HPDE6-E6E7 (cell line): Measurements from ENCODE around the gene FRMPD3.
"Not testable (repeated sequence)": the region's sequence is repeated elsewhere in the genome, so short reads cannot be mapped to it uniquely, and the experiment has no call there.

ENCODE experiments used
- DNase-seq: peaks from one replicate; pipeline ENCODE4 v3.0.0; 2011; ENCODE audit warnings: missing footprints; ENCODE audit errors: extremely low spot score

The FRMPD3 gene

DNA sequence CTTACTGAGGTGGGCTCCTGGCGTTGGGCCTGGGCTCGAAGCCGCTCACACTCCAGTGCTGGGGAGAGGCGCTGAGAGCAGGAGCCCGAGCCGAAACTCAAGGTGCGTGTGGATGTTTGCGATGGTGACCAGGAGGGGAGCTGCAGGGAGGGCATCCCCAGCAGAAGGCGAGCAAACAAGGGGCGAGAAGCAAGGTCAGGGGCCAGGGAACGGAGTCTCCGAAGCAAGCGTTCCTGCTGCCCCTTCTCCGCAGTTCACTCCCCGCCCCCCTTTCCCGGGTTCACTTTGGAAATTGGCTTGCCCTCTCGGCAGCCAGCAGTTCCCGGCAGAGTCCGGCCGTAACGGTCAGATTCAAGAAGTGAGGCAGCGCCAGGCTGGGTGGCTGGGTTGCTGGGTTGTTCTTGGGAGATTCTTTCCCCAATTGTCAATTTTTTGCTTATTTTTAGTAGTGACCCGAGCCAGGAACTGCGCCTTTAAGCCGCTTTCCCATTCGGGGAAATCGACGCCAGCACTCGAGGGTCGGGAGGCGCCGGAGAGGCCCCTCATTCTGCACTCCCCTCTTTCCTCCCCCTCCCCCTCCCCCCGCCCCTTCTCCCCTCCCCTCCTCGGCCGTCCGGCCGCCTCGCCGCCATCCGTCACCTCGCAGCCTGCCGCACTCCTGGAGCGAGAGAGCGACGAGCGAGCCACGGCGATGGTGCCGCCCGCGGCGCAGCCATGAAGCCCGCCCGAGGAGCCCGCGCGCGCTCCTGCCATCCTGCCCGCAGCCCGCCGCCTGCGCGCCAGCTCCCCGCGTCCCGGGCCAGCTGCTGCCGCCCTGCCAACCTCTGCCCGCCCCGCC lies at the start of gene FRMPD3:
FRMPD3 (plus strand) TSS at position 655 of the 838 bp plus-strand sequence. CDS start 76,937 bp downstream, outside the sequence.
- DNase-seq, result no peak

DNA sequence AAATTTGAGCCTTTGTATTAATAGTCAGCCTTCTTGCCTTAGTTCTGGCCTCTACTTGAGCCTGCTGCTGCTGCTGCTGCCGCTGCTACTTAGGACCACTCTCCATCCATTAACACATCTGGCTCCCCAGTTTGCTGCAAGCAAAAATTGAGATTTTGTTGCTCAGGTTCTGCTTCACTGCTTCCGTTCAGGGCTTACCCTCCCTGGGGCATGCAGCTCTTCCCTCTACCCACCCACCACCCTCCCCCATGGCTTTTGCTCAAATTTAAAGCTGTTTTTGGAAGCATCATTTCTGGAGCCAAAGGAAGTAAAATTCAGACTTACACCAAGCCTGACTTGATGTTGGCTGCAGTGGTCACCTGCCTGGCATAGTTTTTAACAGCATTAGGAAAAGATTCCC lies 28.9 kb upstream of the FRMPD3 start:
- DNase-seq, result no peak

DNA sequence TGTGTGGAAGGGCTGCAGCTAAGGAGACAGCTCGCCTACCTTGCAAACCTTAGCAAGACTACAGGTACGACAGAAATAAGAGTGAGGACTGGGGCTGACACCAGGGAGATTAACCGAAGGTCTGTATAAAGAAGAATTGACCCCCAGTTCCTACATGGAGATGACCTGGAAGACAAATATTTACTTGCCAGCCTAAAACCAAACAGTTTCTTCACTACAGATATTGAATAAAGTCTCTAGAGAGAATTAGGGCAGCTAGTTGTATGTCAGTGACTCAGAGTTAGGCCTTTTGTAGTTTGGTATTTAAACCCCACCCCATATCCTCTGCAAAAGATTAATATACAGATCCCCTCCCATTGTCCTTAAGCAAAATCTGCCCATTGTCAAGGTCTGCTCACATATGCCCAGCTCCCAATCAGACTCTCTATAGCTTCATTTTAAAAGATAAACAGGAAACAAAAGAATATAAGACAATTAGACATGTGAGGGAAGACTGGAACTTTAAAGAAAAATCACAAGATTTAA lies 28.1 kb upstream of the FRMPD3 start:
- DNase-seq, result no peak

DNA sequence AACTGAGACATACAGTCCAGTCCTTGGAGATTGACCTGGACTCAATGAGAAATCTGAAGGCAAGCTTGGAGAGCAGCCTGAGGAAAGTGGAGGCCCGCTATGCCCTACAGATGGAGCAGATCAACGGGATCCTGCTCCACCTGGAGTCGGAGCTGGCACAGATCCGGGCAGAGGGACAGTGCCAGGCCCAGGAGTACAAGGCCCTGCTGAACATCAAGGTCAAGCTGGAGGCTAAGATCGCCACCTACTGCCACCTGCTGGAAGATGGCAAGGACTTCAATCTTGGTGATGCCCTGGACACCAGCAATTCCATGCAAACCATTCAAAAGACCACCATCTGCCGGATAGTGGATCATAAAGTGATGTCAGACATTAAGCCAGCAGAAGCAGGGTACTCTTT lies 20.4 kb upstream of the FRMPD3 start:
- DNase-seq, result no peak

DNA sequence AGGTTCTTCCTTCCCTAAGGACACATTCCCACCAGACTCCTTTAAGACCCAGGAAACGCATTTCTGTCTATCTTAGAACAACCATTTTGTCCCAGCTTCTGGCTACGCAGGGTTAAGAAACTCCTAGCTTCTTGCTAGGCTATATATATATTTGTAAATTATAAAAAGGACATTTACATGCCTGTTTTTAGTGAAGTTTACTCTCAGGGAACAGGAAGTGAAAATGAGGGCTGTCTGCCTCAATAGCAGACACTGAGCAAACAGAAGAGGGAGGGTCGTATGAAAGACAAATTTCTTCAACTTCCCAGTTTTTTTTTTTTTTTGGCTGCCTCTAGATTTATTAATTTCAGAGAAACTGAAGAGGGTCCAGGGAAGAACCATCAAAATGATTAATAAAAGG lies 9.3 kb upstream of the FRMPD3 start:
- DNase-seq, result no peak

DNA sequence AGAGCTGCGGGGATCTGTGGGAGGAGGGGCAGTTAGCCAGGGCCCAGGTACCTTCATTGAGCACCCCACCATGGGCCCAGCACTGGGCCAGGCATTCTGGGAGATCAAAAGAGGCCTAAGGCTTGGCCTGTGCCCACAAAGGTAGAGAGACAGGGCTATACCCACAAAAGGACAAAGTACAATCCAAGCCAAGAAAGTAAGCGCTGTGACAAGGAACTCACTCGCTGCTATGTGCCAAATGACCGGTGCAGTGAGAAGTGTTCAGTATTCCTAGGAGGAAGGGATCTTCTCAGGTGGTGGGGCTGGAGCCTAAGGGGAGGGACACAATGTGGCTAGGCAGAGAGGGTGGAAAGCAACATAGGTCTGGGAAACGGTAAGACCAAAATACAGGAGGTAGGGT lies 8.8 kb upstream of the FRMPD3 start:
- no peak for DNase-seq

DNA sequence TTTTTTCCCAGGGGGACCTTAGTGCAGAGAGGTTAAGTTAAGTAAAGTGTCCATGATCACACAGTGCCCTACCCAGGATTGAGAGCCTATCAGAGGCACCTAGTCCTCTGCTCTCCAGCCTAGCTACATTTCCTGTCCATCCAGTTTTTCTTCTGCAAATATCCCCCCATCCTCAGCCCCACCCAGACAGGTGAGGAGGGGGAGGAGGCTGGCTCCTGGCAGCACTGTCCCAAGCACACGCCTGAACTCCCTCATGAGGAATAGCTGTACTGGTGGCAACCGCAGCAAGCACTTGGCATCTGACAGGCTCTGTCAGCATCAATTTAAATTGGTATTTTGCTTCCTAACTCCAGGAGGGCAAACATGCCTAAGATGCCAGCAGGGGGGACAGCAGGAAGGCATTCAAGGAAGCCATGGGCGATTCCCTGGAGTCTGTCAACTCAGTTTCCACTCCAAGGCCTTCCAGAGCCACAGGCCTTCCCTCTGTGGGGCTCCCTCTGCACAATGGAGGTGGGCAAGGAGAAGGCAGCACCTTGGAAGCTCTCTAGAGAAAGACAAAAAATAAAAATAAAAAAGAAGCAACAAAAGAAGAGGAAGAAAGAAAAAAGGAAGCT lies 6.4 kb upstream of the FRMPD3 start:
- DNase-seq, result no peak

DNA sequence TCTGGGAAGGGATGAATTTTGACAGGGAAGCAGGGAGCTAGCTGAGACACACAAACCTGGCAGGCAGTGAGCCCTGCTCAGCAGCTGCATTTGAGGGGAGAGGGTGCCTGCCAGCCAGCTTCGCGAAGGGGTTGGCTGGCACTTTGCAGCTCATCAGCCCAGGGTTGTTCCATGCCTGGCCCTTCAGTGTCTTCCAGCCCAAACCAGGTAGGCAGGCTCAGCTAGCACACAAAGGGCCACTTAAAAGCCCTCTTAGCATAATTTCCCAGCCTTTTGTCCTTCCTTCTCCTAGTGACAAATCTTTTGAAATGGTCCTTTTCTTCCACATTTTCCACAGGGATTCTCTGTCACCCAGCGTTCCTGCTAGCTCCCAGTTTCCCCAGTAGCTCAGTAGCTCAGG lies 4.3 kb upstream of the FRMPD3 start:
- DNase-seq, result no peak

DNA sequence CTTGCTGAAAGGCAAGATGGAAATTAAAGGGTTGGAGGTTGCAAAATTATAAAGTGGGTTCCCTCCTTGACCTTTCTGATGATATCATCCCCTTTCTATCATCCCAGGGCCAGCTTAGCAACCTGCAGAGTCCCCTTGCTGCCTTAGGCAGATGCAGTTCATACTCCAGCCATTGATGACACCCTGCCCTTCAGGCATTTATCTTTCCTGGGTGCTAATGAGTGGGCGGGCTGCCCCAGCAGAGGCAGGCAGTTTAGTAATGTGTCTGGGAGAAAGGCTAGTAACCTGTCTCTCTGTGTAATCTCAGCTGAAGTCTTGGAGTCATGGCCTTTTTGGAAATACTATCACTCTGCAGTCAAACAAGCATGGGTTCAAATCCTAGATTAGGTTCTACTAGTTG lies 3.8 kb upstream of the FRMPD3 start:
- DNase-seq, result no peak

DNA sequence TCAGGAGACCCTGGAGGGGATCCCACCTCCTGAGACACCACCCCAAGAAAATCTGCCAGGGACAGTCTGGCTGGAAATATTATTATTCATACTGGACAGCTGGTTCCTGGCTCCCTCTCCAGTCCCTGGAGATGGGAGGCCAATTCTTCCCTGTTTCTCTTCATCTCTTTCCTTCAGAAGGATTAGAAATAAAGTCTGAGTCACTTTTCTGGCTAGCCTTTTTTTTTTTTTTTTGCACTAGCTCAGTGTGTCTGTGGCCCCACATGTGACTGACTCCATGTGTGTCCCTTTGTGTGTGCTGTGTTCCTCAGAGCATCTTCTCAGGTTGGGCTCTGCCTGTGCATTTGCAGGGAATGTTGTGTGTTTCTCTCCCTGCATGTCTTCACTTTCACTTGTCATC lies 1.8 kb upstream of the FRMPD3 start:
- DNase-seq, result no peak

DNA sequence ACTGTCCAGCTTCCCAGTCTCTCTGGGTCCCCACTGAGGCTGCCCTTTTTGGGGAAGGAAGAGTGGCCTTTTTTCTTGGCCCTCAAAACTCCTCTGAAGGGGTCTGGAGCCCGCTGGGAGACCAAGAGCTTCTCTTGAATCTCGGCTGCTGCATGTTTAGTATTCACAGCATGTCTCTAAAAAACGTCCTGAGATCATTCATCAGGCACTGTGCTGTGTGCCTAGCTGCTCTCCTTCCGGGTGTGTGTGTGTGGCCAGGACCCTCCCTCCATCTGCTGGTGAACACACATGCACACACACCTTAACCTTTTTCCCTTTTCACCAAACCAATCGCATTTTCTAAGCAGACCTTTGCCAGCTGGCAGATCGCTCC lies 841 bp upstream of the FRMPD3 start:
- DNase-seq, result no peak

DNA sequence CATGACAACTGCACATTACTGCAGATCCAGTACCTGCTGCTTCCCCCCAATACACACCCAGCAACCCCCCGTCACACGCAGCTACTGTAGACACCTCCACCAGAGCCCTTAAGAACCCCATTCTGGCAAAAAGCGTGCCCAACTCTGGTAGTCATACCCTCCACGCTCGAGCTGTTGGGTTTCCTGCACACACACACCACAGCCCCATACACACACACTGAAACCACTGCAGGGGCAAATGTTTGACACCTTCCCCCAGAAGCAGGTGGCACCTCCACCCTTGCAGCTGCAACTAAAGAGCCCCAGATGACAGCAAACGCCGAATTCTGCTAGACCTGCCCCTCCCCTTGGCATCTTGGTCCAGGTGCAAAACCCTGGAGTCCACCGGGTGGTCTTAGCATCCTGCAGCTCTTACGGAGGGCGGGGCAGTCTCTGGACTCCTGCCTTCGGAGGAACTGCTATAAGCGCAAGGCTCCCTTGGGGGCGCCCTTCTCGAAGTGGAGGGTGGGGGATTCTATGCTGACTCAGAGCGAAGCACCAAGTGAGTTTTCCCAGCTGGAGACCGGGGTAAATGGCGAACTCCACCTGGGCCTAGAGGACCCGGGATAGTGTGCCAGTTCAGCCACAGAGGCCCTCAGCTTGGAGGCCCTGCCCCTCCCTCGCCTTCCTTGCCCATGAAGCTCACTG lies 1.5 kb downstream of the FRMPD3 start:
- no peak for DNase-seq

DNA sequence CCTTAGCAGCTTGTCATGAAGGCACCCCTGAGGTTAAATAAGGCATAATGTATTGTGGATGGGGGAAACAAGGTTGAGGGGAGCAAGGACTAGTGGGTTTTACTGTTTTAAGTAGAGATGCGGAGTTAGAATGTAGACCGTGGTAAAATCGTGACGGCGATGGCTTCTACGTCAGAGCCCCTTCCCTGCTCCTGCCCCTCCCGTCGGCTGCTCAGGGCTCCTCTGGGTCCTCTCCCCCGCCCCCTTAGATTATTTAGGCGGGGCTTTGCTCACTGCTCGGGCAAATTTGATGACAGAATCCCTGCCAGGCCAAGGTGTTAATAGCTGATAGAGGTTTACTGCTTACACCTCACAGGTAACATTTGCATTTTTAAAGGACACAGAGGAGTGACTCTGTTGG lies 2.3 kb downstream of the FRMPD3 start:
- no peak for DNase-seq

DNA sequence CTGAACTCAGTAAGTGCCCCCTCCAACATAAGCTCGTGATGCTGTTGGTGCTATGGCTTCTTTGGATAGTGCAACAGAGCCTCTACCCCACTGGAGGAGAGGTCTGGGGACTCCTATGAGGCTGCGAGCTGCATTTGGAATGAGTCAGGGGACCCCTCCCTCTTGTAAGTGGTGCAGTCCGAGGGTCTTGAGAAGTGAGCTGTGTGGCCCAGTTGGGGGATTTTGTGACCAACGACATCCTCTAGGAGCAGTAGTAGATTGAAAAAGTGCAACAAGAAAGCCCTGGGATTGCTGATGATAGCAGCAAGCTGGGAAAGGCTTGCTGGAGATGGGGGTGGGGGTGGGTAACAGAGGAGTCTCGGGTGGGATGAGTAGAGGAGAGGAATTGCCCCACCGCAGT lies 3.1 kb downstream of the FRMPD3 start:
- no peak for DNase-seq

DNA sequence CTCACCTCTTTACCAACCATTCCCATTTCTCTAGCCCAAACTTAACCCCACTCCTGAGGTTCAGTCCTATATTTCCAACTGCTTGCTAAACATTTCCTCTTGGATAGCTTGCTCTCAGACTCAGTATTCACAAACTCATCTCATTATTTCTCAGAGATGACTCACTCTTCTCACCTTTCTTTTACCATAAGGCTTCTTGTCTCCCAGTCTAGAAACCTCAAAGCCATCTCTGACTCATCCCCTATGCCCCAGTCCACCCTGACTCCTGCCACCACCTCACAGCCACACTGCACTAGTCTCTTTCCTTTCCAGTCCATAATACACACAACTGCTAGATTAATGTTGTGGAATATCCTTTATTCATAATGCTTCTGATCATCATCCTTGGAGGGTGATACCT lies 4.8 kb downstream of the FRMPD3 start:
- peak; percentile 64 for DNase-seq

DNA sequence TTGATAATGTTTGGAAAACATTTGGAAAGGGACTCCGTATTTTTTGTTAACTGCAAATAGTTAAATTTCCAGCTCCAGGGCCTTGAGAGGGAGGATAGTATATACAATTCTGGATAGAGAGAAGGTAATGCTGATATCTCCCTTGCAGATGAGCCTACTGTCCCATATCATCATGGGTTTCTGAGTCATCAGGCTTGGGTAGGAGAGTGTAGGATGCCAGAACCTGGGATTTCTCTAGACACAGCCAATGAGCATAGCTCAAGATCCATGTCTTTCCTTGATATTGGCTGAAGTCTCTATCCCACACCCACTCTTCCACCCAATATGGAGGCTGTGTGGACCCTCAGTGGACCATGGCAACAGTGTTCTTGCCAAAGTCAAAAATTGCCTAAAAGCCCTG lies 7.8 kb downstream of the FRMPD3 start:
- no peak for DNase-seq

DNA sequence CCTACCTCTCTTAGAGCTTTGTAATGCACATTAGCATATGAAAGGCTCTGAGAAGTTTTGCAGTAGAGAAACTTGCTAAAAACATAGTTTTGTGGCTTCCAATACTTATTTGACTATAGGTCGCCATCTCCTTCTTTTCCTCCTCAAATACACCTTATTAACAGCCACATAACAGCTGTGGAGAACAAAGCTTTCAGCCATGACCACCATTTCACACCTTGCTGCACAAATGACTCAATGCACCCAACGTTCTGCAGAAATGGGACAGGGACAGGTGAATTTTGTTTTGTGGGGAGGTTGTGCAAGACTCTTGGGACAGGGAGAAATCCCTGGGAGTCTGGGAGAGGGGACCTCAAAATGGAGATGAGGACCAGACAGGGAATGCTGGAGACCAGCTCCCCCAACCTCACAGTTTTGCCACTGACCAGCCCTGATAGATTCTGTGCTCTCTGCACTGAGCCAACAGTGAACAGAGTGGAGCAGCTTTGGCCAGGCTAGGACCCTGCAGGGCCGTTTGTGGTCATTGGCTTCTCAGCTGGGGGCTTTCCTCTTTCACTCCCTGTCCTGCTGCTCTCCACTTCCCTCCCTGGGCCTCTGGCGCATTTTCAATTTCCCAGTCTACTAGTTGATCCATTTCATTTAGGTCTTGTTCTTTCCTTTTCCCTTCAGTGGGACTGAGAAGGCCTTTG lies 16.6 kb downstream of the FRMPD3 start:
- DNase-seq, result no peak

DNA sequence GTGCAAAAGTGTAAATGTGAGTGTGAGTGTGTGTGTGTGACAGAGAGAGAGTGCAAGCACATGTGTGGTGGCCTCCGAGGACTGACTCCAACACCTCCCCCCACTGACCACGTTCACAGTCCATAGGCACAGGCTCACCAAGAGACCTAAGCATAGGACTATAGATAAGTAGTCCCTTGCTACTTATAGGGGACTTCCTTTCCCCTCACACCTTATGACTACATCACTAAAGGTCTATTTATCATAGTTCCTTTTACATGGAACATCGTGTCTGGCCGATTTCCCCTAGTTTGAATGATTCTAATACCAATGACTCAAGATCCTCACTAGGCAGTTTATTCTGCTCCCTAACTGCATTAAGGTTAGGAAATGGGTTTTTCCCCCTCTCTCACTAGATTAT lies 17.8 kb downstream of the FRMPD3 start:
- DNase-seq, result no peak

DNA sequence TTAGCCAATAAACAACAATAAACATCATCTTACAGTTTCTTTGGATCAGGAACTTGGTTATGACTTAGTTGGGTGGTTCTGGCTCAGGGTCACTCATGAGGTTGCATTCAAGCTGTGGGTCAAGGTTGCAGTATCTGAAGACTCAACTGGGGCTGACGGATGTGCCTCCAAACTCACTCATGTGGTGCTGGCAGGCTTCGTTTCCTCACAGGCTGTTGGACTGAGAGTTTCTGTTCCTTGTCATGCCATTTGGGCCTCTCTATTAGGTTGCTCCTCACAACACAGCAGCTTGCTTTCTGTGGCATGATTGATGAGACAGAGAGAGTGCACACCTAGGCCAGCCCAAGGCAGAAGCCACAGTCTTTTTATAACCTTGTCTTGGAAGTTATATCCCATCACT lies 20.7 kb downstream of the FRMPD3 start:
- DNase-seq, result no peak

DNA sequence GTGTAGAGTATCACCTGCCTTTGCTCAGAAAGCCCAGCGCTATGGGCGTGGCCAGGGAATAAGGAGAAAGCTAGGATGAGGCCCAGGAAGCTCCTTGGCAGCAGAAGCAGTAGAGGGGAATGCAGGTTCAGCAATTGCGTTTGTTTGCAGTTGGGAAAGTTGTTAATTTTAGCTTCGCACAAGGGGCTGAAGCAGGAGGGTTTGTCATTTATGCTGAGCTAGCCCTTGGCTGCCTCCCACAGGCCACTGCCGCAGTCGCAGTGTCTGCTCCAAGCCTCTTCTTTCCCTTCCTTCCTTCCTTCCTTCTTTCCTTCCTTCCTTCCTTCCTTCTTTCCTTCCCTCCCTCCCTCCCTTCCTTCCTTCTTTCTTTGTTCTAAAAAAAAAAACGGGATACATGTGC lies 21.5 kb downstream of the FRMPD3 start:
- DNase-seq, result no peak

DNA sequence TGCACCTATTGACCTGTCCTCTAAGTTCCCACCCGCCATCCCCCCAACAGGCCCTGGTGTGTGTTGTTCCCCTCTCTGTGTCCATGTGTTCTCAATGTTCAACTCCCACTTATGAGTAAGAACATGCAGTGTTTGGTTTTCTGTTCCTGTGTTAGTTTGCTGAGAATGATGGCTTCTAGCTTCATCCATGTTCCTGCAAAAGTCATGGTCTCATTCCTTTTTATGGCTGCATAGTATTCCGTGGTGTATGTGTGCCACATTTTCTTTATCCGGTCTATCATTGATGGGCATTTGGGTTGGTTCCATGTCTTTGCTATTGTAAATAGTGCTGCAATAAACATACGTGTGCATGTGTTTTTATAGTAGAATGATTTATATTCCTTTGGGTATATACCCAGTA lies 22.0 kb downstream of the FRMPD3 start:
- DNase-seq, result not testable (repeated sequence)

DNA sequence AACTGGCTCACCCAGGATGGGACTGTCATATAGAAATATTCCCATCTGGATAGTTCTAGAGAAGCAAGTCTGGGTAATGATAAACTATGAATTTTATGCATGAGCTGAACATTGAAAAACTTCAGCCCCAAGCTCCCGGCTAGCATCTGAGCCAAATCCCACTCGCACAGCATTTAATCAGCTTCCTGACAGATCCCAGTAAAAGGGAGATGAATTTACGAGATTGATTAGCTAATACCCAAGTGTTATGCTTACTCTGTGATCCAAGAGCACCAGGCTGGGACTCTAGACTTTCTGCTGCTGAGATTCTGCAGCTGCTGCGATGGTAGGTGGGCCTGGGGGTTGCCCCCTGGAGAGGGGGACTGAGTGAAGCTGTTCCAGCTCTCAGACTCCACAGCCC lies 28.0 kb downstream of the FRMPD3 start:
- DNase-seq, result no peak
